ENCODE measurements around the gene NEU3.

- TF ChIP-seq CTCF (IDR thresholded peaks at IDR 0.05): no peak
- TF ChIP-seq POLR2A (IDR thresholded peaks at IDR 0.05): no peak
Measured at GRCh38 chr11:75011357-75011756, 22.6 kb downstream of the NEU3 start.

Measured in vagina (tissue), 2 donors.